OCI-LY1 (cell line): ENCODE data around the gene HYI.

Experiments used
- H2AFZ ChIP-seq: fragments of 200-600 bp; sonication (generic), shearing (Covaris generic); 2 replicates; pipeline ENCODE4 v1.6.0; 2014; ENCODE audit warnings: antibody characterized with exemption, mild to moderate bottlenecking, low read length
- H3F3A ChIP-seq: fragments of 200-600 bp; sonication (generic), shearing (Covaris generic); 2 replicates; pipeline ENCODE4 v1.6.0; 2014; ENCODE audit warnings: mild to moderate bottlenecking, antibody characterized with exemption, low read length, moderate library complexity; ENCODE audit not compliant: insufficient read depth
- H3K27ac ChIP-seq: fragments of 200-600 bp; sonication (generic); 2 replicates; pipeline ENCODE4 v1.5.1; 2014; ENCODE audit warnings: low read length, mixed run types, mild to moderate bottlenecking, low read depth; ENCODE audit not compliant: poor library complexity, severe bottlenecking
- H3K27me3 ChIP-seq: fragments of 200-600 bp; sonication (generic); 2 replicates; pipeline ENCODE4 v1.6.0; 2014; ENCODE audit warnings: antibody characterized with exemption, mild to moderate bottlenecking, low read length, moderate library complexity; ENCODE audit not compliant: insufficient read depth
- H3K36me3 ChIP-seq: fragments of 200-600 bp; sonication (generic); 2 replicates; pipeline ENCODE4 v1.6.1; 2014; ENCODE audit warnings: mild to moderate bottlenecking, antibody characterized with exemption, low read length, moderate library complexity, mixed read lengths; ENCODE audit not compliant: insufficient read depth
- H3K4me1 ChIP-seq: fragments of 200-600 bp; sonication (generic); 2 replicates; pipeline ENCODE4 v1.5.1; 2014; ENCODE audit warnings: mild to moderate bottlenecking, low read length, moderate library complexity; ENCODE audit not compliant: insufficient read depth, severe bottlenecking
- H3K4me2 ChIP-seq: fragments of 200-600 bp; sonication (generic), shearing (Covaris generic); 2 replicates; pipeline ENCODE4 v1.6.1; 2014; ENCODE audit warnings: low read length
- H3K4me3 ChIP-seq: fragments of 200-600 bp; sonication (generic); 2 replicates; pipeline ENCODE4 v1.5.1; 2014; ENCODE audit warnings: low read length, low read depth, mild to moderate bottlenecking, mixed read lengths; ENCODE audit not compliant: poor library complexity, severe bottlenecking
- H3K79me2 ChIP-seq: fragments of 200-600 bp; shearing (Covaris generic); 2 replicates; pipeline ENCODE4 v1.6.1; 2016; ENCODE audit warnings: mixed run types, low read length, mixed read lengths; ENCODE audit not compliant: insufficient read depth
- H3K9ac ChIP-seq: fragments of 200-600 bp; sonication (generic), shearing (Covaris generic); 2 replicates; pipeline ENCODE4 v1.6.1; 2014; ENCODE audit warnings: mild to moderate bottlenecking, low read length, mixed read lengths
- H3K9me2 ChIP-seq: fragments of 200-600 bp; sonication (generic), shearing (Covaris generic); 2 replicates; pipeline ENCODE4 v1.6.1; 2014; ENCODE audit warnings: low read depth, mild to moderate bottlenecking, low read length, mixed read lengths
- H3K9me3 ChIP-seq: fragments of 200-600 bp; shearing (Covaris generic); 2 replicates; pipeline ENCODE4 v1.6.1; 2014; ENCODE audit warnings: low read length, mixed read lengths
- H4K20me1 ChIP-seq: fragments of 200-600 bp; sonication (generic), shearing (Covaris generic); 2 replicates; pipeline ENCODE4 v1.6.0; 2016; ENCODE audit warnings: mild to moderate bottlenecking, low read length; ENCODE audit not compliant: insufficient read depth
- EZH2 ChIP-seq: fragments of 200-600 bp; sonication (generic), shearing (Covaris generic); IDR thresholded peaks from 2 replicates; pipeline ENCODE4 v1.8.0; 2017; ENCODE audit warnings: borderline replicate concordance, mixed run types, mild to moderate bottlenecking, antibody characterized with exemption, low read length, moderate library complexity, mixed read lengths
- TF ChIP-seq, protein P1 (sequence below): fragments of 200-600 bp; sonication (generic), shearing (Covaris generic); IDR thresholded peaks from 2 replicates; pipeline ENCODE4 v1.5.1; 2017; ENCODE audit warnings: mild to moderate bottlenecking, antibody characterized with exemption, low read length, moderate library complexity, mixed read lengths

The HYI gene

DNA sequence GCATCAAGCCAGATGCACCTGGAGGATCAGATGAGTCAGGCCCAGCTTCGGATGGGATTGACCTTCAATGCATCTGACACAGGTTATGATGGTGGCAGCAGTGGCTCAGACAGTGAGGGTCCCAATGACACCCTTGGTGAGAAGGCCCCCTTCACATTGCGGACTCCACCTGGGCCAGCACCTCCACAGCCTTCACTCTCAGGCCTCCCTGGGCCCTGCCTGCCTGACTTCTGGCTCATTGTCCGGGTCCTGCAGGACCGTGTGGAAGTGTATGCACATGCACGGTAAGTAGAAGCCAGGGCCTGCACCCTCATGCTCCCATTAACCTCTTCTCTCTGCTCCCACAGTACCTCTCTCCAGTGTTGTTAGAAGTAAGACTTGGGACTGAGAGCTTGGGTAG, 20.8 kb downstream of the HYI start:
- H3K9me3 ChIP-seq = no peaks in the 10 kb centered on the region
- no peaks in the 10 kb centered on the region for H3F3A ChIP-seq
- no peak overlapping the region for H3K27ac ChIP-seq
- H3K4me3 ChIP-seq = no peak overlapping the region
- TF ChIP-seq, protein P1, sequence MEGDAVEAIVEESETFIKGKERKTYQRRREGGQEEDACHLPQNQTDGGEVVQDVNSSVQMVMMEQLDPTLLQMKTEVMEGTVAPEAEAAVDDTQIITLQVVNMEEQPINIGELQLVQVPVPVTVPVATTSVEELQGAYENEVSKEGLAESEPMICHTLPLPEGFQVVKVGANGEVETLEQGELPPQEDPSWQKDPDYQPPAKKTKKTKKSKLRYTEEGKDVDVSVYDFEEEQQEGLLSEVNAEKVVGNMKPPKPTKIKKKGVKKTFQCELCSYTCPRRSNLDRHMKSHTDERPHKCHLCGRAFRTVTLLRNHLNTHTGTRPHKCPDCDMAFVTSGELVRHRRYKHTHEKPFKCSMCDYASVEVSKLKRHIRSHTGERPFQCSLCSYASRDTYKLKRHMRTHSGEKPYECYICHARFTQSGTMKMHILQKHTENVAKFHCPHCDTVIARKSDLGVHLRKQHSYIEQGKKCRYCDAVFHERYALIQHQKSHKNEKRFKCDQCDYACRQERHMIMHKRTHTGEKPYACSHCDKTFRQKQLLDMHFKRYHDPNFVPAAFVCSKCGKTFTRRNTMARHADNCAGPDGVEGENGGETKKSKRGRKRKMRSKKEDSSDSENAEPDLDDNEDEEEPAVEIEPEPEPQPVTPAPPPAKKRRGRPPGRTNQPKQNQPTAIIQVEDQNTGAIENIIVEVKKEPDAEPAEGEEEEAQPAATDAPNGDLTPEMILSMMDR = no peak
- no peak for TF ChIP-seq EZH2
- no peaks in the 10 kb centered on the region for H3K27me3 ChIP-seq
- no peaks in the 10 kb centered on the region for H3K9me2 ChIP-seq
- H3K9ac ChIP-seq = no peak overlapping the region
- no peaks in the 10 kb centered on the region for H3K4me1 ChIP-seq
- H3K36me3 ChIP-seq = peaks cover 68% of the 10 kb centered on the region
- no peak overlapping the region for H2AFZ ChIP-seq
- no peaks in the 10 kb centered on the region for H4K20me1 ChIP-seq
- no peaks in the 10 kb centered on the region for H3K79me2 ChIP-seq
- no peak overlapping the region for H3K4me2 ChIP-seq

DNA sequence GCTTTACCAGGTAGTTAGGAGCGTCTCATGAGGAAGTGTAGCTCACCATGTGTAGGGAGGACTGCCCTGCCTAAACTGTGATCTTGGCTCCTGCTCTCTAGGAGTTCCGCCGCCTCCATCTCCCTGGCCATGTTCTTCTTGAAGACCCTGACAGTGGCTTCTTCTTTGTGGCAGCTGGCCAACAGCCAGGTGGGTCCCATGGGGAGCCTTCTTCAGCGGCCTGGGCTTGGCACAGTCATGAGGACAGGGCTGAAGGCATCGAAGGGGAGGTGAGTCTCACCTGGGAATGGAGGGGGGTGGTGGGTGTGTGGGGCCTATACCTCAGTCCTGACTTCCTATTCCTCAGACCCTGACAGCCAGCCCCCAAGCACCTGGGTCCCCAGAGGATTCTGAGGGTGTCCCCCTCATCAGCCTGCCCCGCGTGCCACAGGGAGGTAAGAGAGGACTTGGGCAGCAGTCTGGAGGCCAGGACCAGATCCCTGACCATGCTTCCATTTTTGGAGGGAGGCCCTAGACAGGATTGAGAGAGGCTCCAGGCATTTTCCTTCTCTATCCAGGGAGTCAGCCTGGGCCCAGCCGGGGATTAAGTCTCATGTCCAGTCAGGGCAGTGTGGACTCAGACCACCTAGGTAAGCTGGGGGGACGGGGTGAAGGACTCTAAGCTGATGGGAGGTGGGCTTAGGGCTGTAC, 21.4 kb downstream of the HYI start:
- H3K9ac ChIP-seq = no peak overlapping the region
- no peak overlapping the region for H2AFZ ChIP-seq
- no peaks in the 10 kb centered on the region for H3K9me3 ChIP-seq
- peaks cover 74% of the 10 kb centered on the region for H3K36me3 ChIP-seq
- no peaks in the 10 kb centered on the region for H3K4me1 ChIP-seq
- H4K20me1 ChIP-seq = no peaks in the 10 kb centered on the region
- H3K4me2 ChIP-seq = no peak overlapping the region
- no peak overlapping the region for H3K27ac ChIP-seq
- no peaks in the 10 kb centered on the region for H3K79me2 ChIP-seq
- no peak overlapping the region for H3K4me3 ChIP-seq
- H3F3A ChIP-seq = no peaks in the 10 kb centered on the region
- no peaks in the 10 kb centered on the region for H3K9me2 ChIP-seq
- no peaks in the 10 kb centered on the region for H3K27me3 ChIP-seq
- TF ChIP-seq, protein P1 = no peak
- no peak for TF ChIP-seq EZH2

DNA sequence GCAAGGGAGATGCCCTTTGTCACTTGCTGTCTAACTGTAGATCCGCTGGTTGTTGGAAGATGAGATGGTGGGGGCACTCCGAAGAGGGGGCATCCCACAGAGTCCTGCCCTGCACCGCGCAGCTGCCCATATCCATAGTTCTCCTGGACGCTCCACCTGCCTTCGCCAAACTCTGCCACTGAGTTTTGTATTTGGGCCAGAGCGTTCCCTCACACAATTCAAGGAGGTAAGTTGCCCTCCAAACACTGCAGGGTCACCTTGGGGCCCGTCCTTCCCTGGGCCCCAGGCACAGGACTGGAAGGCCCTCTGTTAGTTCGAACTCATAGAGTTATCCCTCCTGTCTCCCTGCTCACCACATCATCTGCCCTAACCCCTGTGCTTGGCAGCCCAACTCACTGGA, 22.1 kb downstream of the HYI start:
- no peaks in the 10 kb centered on the region for H4K20me1 ChIP-seq
- H3K9me3 ChIP-seq = no peaks in the 10 kb centered on the region
- H3K4me3 ChIP-seq = no peak overlapping the region
- H3K4me1 ChIP-seq = no peaks in the 10 kb centered on the region
- H3K36me3 ChIP-seq = peaks cover 81% of the 10 kb centered on the region
- no peak for TF ChIP-seq EZH2
- TF ChIP-seq, protein P1 = no peak
- H3K9me2 ChIP-seq = no peaks in the 10 kb centered on the region
- H3K27me3 ChIP-seq = no peaks in the 10 kb centered on the region
- H3K4me2 ChIP-seq = no peak overlapping the region
- H3K9ac ChIP-seq = no peak overlapping the region
- H2AFZ ChIP-seq = no peak overlapping the region
- no peaks in the 10 kb centered on the region for H3K79me2 ChIP-seq
- H3K27ac ChIP-seq = no peak overlapping the region
- no peaks in the 10 kb centered on the region for H3F3A ChIP-seq
